Amniotic epithelial cell (primary cell): ENCODE data around the gene FOXN3.
"Not testable (repeated sequence)": the region's sequence is repeated elsewhere in the genome, so short reads cannot be mapped to it uniquely, and the experiment has no call there.

Source experiments
- DNase-seq: peaks from one replicate; pipeline ENCODE4 v3.0.0-alpha.2; 2010; ENCODE audit warnings: low read depth

FOXN3 gene

DNA sequence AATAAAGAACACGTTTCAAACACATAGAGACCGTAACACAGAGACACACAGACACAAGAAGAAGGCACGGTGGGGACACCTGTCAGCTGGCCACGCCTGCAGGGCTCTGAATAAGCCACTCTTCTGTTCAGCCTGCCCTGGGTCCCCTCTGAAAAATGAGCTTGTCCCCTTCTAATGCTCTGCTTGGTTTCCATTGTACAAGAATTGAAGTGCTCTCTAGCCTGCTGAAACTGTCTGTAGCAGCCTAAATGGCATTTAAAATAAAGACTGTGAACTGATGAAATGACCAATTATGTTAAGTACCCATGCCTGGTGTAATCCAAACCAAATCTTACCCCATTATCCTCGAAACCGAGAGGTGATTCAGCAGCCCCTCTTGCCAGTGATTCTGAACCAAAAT lies 139.8 kb downstream of the FOXN3 start:
- DNase-seq, result no peak

DNA sequence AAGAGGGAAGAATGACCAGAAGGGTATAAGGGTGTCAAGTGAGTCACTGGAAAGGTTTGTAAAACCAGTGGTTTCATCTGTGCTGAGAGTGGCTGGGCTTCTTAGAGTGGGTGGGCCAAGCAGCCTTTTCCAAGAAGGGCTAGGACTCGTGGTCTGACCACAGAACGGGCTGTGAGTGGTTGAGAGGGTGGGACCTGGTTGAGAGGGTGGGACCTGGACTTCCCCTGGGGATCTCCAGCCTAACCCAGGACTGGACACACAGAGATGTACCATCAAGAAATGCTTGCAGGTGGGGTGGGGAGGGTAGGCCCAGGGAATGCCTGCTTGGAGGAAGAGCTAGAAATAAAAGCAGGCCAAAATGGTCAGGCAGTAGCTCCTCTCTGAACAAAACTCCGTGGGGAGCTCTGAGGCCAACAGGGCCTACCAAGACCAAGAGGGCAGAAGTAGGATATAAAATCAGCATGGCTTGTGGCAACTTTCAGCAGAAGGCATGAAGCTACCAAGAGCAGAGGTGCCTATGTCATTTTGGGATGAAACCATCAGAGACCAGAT lies 140.5 kb downstream of the FOXN3 start:
- peak; percentile 46 for DNase-seq

DNA sequence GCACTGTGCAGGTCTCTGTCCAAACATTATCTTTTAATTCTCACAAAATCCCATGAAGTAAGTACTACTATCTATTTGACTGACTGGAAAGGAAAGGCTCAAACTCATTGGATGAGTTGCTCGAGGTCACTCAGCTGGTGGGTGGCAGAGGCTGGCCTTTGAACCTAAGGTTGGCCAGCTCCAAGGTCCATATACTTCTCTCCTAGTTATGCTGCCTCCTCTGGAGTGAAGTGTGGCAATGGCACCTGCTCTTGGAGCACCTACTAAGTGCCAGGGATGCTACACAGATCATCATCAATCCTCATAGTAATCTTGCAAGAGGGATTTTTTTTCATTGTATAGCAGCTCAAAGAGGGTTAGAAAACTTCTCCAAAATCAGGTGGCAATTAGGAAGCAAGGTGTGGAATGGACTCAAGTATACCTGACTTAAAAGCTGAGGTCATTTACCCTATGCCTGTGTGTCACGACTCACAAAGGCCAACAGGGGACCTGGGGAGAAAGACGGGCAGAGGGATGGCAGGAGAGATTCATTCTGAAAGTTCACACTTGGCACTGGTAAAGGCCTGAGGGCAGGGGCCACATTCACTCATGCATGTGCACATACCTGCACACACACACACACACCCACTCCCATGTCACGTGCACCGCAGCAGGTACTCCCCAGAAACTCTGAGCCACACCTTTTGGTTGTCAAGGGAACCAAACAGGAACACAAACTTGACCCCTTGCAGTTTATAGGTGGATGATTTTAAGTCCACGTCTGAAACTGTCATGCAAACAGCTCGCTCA lies 146.4 kb downstream of the FOXN3 start:
- DNase-seq, result no peak

DNA sequence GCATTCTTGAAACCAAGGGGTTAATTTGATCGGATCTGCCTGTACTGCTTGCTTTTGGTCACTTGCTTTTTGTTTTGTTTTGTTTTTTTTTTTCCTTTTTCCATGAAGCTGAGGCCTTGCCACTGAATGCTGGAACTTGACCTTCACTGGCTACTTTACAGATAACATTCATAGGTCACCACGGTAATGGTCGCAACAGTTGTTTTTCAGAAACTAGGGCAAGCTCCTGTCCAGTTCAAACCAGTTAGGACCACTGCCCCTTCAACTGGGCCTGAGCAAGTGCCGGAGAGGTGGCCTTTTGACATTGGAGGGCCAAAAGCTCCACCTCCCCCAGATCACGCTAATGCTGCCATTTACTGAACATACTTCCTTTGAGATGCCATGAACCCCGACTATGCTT lies 147.6 kb downstream of the FOXN3 start:
- DNase-seq, result peak; percentile 13

DNA sequence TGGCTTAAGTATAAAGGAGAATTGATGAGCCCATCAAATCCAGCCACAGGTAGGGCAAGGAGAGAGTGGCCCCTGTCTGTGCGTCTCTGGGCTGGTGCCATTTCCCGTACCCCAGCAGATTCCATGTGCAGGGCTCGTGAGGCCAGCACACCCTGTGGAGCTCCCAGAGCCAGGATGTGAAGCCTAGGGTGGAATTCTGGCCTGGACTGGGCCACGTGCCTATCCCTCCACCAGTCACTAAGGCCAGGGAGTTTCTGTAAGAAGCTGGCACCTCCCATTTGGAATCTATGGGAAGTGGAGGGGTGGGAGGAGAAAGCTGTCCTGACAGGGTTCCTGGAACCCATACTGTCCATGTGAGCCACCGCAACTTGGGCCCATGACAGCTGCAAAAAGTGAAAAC lies 148.5 kb downstream of the FOXN3 start:
- no peak for DNase-seq

DNA sequence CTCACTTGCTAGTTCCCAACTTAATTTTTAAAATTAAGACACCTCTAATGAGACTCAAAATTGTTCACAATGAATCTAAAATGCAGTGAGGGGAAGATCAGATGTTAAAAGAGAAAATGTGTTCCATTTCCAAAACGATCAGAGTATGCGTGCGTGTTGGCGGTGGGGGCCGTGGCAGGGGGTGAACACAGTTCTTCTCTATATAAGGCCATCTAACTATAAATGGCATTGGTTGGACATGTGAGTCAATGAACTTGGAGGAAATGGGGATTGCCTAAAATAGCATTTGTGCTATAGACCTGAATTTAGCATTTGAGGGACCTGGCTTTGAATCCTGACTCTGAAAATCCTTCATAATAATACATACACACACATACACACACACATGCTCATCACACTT lies 149.4 kb downstream of the FOXN3 start:
- DNase-seq, result no peak

DNA sequence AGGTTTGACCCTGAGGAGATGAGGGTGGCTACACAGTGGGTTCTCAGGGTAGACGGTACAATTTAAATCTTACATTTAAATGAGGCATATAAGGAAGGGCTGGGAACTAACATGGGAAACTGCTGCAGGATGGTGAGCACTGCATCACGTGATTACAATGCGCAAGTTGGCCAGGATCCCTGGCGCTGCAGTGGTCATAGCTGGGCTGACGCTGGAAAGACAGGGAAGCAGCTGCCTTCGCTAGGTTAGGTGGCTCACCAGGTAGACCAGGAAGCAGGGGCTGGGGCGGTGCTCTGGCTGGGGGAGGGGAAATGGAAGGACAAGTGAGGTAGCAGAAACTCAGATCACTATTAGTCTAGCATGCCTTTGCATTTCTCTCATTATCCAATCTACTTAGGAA lies 149.9 kb downstream of the FOXN3 start:
- no peak for DNase-seq

DNA sequence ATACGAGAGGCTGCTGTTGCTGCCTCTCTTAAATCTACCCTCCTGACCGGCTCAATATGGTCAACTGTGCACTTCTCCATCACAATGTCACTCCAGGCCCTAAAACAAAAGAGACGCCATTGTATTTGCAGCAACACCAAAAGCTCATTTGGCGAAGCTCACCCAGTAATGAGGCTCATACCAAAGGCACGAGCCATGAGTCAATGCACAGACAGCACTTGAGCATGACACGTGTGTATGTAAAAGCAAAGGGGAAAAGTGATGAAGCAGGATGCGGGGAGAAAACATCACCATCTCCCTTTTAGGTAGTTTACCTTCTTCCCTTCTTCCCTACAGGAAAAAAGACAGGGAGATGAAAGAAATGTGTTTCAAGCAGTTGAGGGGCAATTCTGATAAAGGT lies 150.3 kb downstream of the FOXN3 start:
- DNase-seq, result no peak

DNA sequence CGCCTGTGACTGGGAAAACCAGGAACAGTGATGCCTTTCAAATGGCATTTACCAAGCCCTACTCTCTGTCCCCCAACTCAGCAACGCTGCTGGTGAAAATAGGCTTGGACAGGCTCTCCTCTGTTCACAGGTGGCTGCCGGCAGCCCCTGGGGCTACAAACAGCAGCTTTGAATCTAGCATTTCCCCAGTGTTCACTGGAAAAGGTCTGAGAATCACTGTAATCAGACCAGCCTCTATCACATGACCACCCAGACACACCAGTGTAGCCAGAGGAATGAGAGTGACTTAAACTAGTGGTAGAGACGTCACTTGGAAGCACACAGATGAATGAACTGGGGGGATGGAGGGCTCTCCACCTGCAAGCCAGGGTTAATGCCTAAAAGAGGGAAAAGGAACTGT lies 151.8 kb downstream of the FOXN3 start:
- no peak for DNase-seq

DNA sequence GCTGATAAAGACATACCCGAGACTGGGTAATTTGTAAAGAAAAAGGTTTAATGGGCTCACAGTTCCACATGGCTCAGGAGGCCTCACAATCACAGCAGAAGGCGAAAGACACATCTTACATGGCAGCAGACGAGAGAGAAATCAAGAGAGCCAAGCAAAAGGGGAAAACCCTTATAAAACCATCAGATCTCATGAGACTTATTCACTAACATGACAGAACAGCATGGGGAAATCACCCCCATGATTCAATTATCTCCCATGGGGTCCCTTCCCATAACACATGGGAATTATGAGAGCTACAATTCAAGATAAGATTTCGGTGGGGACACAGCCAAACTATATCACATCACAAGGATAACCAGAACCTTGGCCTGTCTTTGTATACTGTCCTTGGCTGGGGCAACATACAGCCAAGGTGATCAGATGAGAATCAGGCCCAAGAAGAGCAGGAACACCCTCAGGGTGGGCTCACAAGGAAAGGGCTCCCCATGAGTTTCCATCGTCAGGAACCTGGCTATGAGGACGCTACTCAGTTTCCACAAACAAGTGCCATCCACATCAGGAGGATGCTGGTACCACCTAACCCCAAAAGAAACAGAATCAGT lies 152.7 kb downstream of the FOXN3 start:
- no peak for DNase-seq

DNA sequence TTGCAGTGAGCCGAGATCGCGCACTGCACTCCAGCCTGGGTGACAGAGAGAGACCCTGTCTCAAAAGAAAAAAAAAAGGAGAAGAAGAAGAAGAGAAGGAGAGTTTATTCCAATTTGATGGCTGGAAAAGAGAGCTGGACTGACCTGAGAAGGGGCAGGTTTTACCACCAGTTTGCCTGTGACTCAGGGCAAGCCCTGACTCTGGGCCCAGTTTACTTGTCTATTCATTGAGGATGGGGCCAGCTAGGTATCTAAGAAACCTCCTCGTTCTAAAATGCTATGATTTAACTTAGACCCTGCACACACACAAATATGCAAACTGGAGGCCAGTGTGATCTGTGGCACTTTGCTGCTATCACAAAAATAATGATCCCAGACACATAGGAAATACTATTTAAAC lies 155.0 kb downstream of the FOXN3 start:
- no peak for DNase-seq

DNA sequence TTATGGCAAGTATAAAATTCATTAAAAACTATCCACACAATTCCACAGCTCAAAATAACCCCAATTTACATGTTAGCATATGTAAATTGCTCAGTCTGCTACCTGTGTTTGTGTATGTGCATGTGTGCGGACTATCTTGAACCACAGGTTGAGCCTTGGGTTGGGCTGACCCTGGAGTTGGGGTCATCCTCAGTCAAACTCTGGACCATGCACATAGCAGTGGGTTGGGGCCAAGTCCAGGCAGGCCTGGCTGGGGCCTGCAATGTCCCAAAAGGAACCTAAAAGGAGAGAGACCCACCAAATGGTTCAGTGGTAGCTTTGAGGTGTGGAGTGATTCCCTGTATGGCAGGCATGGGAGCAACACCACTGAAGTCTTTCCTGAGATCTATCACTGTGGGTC lies 156.1 kb downstream of the FOXN3 start:
- DNase-seq, result no peak

DNA sequence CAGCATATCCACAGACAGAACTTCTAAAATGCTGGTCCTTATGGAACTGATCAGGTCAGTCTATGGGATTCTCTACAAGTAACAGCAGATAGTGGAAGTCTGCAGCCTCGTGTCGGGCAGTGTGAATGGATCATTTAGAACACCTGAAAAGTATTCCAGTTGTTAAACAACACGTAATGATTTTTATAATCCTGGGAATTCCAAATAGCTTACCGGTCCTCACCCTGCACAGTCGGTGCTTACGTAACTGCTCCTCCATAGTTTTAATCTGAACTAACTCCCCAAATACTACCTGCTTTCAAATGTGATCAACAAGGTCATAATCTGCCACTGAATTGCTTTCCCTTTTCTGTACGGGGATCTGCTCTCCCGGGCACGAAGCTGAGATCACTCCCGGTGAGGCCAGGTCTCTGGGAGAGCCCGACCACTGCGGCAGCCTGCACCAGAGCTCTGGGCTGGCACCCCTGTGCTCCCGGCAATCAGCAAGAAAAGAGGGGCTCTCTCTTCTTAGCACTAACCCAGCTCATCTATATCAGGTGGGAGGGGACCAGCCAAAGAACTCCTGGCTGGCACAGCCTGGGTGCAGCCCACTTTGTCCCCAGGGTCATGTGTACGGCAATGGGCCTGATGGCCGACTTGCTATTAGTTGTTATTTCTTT lies 157.0 kb downstream of the FOXN3 start:
- no peak for DNase-seq

DNA sequence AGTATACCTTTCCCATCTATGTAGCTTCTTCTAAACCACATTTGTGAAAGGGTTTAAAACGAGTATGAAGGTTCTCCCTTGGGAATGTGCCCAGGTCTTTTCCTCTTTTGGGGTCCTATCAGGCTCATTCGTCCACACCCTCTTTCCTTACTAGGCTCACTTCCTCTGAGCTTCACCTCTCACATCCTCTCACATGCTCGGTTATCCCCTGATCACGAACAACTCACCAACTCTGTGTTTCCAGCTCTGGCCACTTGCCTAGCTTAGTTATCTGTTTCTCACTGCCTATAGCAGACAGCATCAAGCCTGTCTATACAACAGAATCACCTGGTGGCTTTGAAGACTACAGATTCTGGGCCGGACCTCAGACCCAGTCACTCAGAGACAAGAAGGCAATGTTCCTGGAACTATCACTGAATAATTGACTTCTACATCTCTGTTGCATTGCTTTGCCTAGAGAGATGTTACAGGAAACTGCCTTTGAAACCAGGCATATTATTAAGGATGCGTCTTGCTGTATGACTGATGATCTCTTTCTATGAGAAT lies 158.2 kb downstream of the FOXN3 start:
- DNase-seq, result no peak

DNA sequence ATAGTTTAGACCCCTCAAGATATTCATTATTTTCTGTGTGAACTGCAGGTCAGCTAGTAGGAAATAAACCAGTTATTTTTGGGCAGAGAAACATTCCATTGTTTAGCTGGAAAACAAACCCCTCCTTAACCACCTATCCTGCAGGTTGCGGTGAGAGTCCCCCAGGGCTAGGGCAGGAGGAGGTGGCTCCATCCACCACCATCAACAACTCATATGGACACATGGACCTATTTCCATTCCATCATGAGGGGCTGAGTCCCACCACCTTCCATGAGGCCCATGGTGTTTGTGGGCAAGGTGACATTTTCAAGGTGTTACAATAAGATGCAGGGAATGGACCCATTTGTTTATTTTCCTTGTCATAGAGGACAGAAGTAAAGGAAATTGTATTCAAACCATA lies 160.1 kb downstream of the FOXN3 start:
- no peak for DNase-seq

DNA sequence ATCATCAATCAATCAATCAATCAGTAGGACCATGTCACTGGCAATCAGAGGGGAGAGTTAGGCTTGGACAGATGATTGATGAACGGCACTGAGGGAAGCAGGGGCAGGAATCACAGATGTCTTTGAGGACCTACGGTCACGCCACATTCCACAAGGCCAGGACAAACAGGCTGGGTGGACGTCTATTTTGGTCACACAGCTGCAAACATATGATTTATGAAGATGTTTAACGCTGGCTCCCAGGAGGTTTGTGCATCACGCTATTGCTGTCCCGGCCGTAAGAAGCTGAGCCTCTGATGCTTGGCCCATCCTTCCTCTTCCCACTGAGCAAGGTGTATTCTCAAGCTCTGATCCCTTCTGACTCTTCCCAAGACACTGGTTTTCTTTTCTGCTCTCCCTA lies 160.8 kb downstream of the FOXN3 start:
- DNase-seq, result no peak

DNA sequence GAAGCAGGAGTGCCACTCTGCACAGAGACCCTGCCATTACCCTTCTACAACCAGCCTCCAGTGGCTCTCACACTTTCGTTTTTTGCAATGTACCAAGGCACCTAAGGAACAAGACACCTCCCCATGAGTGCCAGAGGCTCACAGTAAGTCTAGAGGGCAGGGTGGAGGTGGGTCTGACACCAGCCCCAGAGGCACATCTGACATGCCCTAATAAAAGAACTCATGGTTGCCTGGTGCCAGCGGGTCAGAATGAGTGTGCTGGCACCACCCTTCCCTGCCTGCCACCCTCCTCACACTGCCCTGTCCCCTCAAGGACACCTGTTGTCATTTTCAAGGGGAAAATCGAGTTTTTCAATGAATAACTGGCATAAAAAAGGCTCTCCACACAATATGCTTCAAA lies 161.2 kb downstream of the FOXN3 start:
- no peak for DNase-seq

DNA sequence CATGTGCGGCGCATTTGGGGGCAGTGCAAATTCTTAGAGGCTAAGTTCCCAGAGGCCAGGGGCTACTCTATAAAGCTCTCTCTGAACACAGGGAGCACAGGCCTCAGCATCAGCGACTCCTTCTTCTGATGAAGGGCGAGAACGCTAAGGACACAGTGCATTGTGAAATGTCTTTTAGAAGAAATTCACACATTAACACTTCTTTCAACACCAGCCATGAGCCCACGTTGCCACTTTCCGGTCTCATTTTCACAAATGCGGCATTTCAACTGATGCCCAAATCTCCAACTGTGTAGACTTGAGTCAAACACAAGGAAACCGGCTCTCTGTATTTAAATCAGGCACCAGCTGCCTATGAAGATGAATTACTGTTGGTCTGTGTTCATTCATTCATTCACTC lies 162.0 kb downstream of the FOXN3 start:
- no peak for DNase-seq

DNA sequence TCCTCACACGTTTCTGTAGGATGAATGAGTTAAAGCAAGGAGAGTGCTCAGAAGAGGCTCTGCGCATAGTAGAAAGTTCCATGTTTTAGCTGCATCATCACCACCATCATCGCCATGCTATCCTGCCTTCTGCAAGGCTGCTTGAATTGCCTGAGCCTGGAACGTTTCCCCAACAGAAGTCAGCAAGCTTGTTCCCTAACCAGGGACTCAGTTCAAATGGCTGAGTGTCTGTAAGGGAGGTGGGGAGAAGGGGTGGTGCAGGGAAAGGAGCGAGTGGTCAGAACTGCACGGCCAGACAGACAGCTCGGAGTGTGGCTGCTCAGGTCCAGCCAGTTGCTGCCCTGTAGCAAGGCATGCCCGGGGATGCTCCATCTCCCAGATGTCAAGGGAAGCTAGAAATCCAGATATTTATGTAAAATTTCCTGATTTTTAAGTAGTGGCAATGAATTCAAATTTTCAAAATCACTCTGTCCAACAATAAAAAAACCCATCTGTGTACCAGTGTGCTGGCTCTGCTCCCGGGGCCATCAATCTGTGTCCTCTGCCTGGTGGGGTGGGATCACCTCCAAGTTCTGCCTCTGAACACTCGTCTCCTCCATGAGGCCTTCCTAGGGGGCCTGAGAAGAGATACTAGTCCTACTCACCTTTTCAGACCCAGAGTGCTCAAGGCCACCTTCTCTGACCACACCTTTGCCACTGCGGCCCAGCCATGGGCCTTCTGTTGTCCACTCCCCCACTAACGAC lies 162.7 kb downstream of the FOXN3 start:
- DNase-seq, result no peak

DNA sequence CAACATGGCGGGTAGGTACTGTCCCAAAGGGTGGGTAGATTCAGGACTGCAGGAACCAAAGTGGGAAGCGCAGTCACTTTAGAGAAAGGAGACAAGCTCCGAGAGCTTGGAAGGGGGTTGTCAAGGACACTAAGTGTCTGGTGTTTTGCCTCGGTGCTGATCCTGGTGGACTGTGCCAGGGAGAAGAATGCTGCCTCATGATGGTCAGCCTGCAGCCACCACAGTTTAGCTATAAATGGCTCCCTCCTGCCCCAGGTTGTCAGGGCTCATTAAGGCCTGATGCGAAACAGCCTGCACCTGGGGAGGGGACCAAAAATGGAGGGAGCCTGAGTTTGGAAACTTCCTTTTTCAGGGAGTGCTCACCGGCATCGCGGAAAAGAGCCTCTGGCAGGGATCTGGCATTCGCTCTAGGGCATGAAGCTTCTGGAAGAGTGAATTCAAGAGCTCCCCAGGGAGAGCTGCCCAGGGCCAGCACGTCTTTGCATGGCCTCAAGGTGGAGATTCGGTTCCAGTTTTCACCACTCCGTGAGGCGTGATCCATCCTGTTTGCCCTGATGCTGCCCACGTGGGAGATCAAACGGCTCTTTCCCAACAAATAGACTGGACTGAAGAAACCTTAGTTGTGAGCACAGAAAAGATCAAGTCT lies 164.0 kb downstream of the FOXN3 start:
- DNase-seq, result peak; percentile 36

DNA sequence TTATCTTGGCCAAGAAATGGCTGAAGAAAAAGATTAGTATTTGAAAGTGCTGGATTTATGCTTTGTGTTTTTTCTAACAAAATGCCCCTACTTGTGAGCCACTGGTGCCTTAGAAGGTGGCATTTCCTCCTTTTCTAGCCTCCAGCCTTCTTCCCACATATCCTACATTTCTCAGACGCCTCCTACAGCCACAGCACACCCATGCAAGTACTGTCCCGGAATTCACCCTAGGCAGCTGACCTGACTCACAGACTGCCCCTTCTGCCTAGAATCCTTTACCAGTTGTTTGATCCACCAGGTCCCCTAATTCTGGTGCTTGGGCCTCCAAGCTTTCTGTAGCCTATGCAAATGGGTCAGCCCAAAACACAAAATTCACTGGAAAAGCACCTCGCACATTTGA lies 166.0 kb downstream of the FOXN3 start:
- DNase-seq, result peak; percentile 45

DNA sequence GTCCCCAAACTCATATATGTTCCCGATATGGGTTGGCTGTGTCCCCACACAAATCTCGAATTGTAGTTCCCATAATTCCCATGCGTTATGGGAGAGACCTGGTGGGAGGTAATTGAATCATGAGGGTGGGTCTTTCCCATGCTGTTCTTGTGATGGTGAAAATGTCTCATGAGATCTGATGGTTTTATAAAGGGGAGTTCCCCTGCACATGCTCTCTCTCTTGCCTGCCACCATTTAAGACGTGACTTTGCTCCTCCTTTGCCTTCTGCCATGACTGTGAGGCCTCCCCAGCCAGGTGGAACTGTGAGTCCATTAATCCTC lies 166.4 kb downstream of the FOXN3 start:
- not testable (repeated sequence) for DNase-seq
